GM23338 (cell line): Measurements from ENCODE around the gene RAB3GAP2.

Source experiments
- EZH2 ChIP-seq: fragments of 200-600 bp; sonication (generic); IDR thresholded peaks from one replicate; pipeline ENCODE4 v1.8.0; 2017; ENCODE audit warnings: antibody characterized with exemption, mild to moderate bottlenecking, low read depth; ENCODE audit not compliant: unreplicated experiment
- EZH2phosphoT487 ChIP-seq: fragments of 200-600 bp; sonication (generic); IDR thresholded peaks from one replicate; pipeline ENCODE4 v1.8.1; 2018; ENCODE audit warnings: antibody characterized with exemption; ENCODE audit not compliant: unreplicated experiment
- JUNB ChIP-seq: IDR thresholded peaks from one replicate; pipeline ENCODE4 v1.6.1; 2016; ENCODE audit warnings: antibody characterized with exemption; ENCODE audit not compliant: unreplicated experiment
- STAT1 ChIP-seq: IDR thresholded peaks from one replicate; pipeline ENCODE4 v1.6.1; 2016; ENCODE audit warnings: antibody characterized with exemption; ENCODE audit not compliant: unreplicated experiment
- TF ChIP-seq, protein P1 (sequence below), 2 experiments: fragments of 200-600 bp in 1 of 2; sonication (generic) in 1 of 2; conservative IDR thresholded peaks; 2 replicates each; pipeline versions ENCODE4 v1.5.1 to v1.6.1; 2016 to 2017; ENCODE audit warnings: antibody characterized with exemption in 2 of 2, low read depth in 2 of 2, mild to moderate bottlenecking in 2 of 2, moderate library complexity in 1 of 2

DNA sequence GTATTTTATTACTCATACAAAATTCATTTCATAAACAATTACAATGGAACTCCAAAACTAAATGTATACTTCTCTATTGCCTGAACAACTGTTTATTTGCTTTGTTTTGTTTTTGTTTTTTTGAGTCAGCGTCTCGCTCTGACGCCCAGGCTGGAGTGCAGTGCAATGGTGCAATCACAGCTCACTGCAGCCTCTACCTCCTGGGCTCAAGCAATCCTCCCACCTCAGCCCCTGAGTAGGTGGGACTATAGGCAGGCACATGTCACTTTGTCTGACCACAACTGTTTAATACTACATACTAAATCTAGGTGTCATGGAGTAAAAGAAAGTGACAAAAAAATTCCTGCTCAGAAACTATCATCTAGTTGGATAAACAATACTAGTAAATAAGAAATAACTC is 49.3 kb downstream of the RAB3GAP2 start:
- TF ChIP-seq, protein P1, sequence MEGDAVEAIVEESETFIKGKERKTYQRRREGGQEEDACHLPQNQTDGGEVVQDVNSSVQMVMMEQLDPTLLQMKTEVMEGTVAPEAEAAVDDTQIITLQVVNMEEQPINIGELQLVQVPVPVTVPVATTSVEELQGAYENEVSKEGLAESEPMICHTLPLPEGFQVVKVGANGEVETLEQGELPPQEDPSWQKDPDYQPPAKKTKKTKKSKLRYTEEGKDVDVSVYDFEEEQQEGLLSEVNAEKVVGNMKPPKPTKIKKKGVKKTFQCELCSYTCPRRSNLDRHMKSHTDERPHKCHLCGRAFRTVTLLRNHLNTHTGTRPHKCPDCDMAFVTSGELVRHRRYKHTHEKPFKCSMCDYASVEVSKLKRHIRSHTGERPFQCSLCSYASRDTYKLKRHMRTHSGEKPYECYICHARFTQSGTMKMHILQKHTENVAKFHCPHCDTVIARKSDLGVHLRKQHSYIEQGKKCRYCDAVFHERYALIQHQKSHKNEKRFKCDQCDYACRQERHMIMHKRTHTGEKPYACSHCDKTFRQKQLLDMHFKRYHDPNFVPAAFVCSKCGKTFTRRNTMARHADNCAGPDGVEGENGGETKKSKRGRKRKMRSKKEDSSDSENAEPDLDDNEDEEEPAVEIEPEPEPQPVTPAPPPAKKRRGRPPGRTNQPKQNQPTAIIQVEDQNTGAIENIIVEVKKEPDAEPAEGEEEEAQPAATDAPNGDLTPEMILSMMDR (conservative IDR thresholded peaks at IDR 0.05; ENCODE audit: low read depth in 2 of 2) = no peak
- no peak for TF ChIP-seq STAT1
- no peak for TF ChIP-seq EZH2
- TF ChIP-seq EZH2phosphoT487 = no peak
- no peak for TF ChIP-seq JUNB
